Tibial artery (tissue), 4 donors: ENCODE measurements around the gene IFT74.

ENCODE experiments used
- DNase-seq, 2 donors: peaks; one replicate each; pipeline ENCODE4 v3.0.0-alpha.2; 2019
- H3K27ac ChIP-seq, 2 donors: fragments of 200-600 bp; sonication (generic) in 1 of 2; 1 replicate in 1 of 2; 2 replicates in 1 of 2; pipeline ENCODE4 v1.5.1; 2018 to 2019; ENCODE audit warnings: mild to moderate bottlenecking in 1 of 2
- H3K27me3 ChIP-seq, 2 donors: fragments of 200-600 bp; sonication (generic) in 1 of 2; one replicate each; pipeline versions ENCODE4 v1.5.1 to v1.6.0; 2016 to 2019
- H3K36me3 ChIP-seq, 3 donors: fragments of 200-600 bp; sonication (generic) in 2 of 3; one replicate each; pipeline ENCODE4 v1.5.1; 2016 to 2019; ENCODE audit warnings: mild to moderate bottlenecking in 2 of 3
- H3K4me1 ChIP-seq, 4 donors: fragments of 200-600 bp; sonication (generic) in 2 of 4; 1 replicate in 3 of 4; 2 replicates in 1 of 4; pipeline ENCODE4 v1.5.1; 2016 to 2019
- H3K4me3 ChIP-seq, 2 donors: fragments of 200-600 bp; sonication (generic) in 1 of 2; 1 replicate in 1 of 2; 2 replicates in 1 of 2; pipeline ENCODE4 v1.5.1; 2018 to 2019; ENCODE audit warnings: mild to moderate bottlenecking in 2 of 2
- H3K9me3 ChIP-seq, 3 donors: fragments of 200-600 bp; sonication (generic) in 1 of 3; one replicate each; pipeline ENCODE4 v1.5.1; 2016 to 2019
- intact Hi-C: fragments of 100-400 bp; cut with DNase I; formaldehyde crosslinking; loops from one replicate; pipeline ENCODE4 v1.15.0; 2023; ENCODE audit warnings: low total_unique reads
- TF ChIP-seq, protein P1 (sequence below), 2 experiments: fragments of 200-600 bp in 1 of 2; fragments of 450-650 bp in 1 of 2; IDR thresholded peaks; one replicate each; pipeline ENCODE4 v1.5.1; 2017 to 2019; ENCODE audit warnings: antibody characterized with exemption in 2 of 2, mild to moderate bottlenecking in 1 of 2, moderate library complexity in 1 of 2

The IFT74 gene

GRCh38 chr9:26954050-26954508, 2.1 kb upstream of the IFT74 start:
- H3K9me3 ChIP-seq, result no peaks in the 10 kb centered on the region
- no peak overlapping the region for H3K27ac ChIP-seq
- intact Hi-C loops, result no loop called here

GRCh38 chr9:26955222-26955903, 849 bp upstream of the IFT74 start:
- H3K27ac ChIP-seq, result peak overlapping the region; percentile 80 to 92
- intact Hi-C loops, result loop anchor here (5.0 kb wide), 1 partner anchor 63 kb away; the partner anchor contains the start of gene CAAP1
- no peak for DNase-seq

More at GRCh38 chr9:26954050-26954508, 2.1 kb upstream of the IFT74 start:
- Histone ChIP-seq H3K36me3 (no peaks in the 10 kb centered on the region), H3K27me3 (no peaks in the 10 kb centered on the region), H3K4me1 (peaks cover 0 to 10% (median 5%) of the 10 kb centered on the region in 4 donors), H3K4me3 (no peak overlapping the region)
- no peak for DNase-seq
- TF ChIP-seq, protein P1, sequence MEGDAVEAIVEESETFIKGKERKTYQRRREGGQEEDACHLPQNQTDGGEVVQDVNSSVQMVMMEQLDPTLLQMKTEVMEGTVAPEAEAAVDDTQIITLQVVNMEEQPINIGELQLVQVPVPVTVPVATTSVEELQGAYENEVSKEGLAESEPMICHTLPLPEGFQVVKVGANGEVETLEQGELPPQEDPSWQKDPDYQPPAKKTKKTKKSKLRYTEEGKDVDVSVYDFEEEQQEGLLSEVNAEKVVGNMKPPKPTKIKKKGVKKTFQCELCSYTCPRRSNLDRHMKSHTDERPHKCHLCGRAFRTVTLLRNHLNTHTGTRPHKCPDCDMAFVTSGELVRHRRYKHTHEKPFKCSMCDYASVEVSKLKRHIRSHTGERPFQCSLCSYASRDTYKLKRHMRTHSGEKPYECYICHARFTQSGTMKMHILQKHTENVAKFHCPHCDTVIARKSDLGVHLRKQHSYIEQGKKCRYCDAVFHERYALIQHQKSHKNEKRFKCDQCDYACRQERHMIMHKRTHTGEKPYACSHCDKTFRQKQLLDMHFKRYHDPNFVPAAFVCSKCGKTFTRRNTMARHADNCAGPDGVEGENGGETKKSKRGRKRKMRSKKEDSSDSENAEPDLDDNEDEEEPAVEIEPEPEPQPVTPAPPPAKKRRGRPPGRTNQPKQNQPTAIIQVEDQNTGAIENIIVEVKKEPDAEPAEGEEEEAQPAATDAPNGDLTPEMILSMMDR (IDR thresholded peaks at IDR 0.05), result no peak

GRCh38 chr9:26956860-26957233, 635 bp downstream of the IFT74 start:
- TF ChIP-seq, protein P1 (IDR thresholded peaks at IDR 0.05), result no peak
- intact Hi-C loops, result loop anchor here (5.0 kb wide), 1 partner anchor 65 kb away; the partner anchor contains the start of gene CAAP1
- Histone ChIP-seq H3K4me1 (peaks cover 0 to 10% (median 5%) of the 10 kb centered on the region in 4 donors), H3K27me3 (no peaks in the 10 kb centered on the region), H3K4me3 (peak overlapping the region; percentile 61 to 75), H3K36me3 (no peaks in the 10 kb centered on the region), H3K27ac (peak overlapping the region; percentile 80 to 92), H3K9me3 (no peaks in the 10 kb centered on the region)
- no peak for DNase-seq

More at GRCh38 chr9:26955222-26955903, 849 bp upstream of the IFT74 start:
- no peaks in the 10 kb centered on the region for H3K9me3 ChIP-seq
- no peaks in the 10 kb centered on the region for H3K36me3 ChIP-seq
- peaks cover 0 to 10% (median 5%) of the 10 kb centered on the region in 4 donors for H3K4me1 ChIP-seq
- H3K27me3 ChIP-seq, result no peaks in the 10 kb centered on the region
- H3K4me3 ChIP-seq, result peak overlapping the region; percentile 61 to 75
- TF ChIP-seq, protein P1 (IDR thresholded peaks at IDR 0.05), result no peak

DNA sequence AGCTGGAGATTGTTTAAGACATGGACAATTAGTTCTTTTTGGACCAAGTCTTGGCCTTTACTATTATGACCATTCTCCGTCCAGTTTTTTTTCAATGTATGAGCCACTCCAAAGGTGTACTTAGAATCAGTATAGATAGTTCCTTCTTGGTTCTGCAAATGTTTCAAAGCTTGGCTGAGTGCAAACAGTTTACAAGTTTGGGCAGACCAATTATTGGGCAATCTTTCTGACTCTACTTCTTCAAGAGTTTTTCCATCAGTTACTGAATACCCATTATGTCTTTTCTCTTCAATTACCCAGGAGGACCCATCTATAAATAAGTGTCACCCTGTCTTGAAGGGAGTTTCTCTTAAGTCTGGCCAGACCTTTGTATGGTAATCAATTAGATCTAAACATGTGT, 15.5 kb downstream of the IFT74 start:
- intact Hi-C loops, result no loop called here
- no peaks in the 10 kb centered on the region for H3K9me3 ChIP-seq
- TF ChIP-seq, protein P1 (IDR thresholded peaks at IDR 0.05), result no peak

GRCh38 chr9:26973989-26974388, 17.8 kb downstream of the IFT74 start:
- Histone ChIP-seq H3K27ac (no peak overlapping the region), H3K4me1 (peaks cover 0 to 9% (median 4%) of the 10 kb centered on the region in 4 donors), H3K9me3 (no peaks in the 10 kb centered on the region), H3K4me3 (no peak overlapping the region), H3K36me3 (peaks cover 0 to 13% (median 5%) of the 10 kb centered on the region in 3 donors), H3K27me3 (no peaks in the 10 kb centered on the region)
- no peak for DNase-seq
- intact Hi-C loops, result no loop called here
- TF ChIP-seq, protein P1 (IDR thresholded peaks at IDR 0.05), result no peak

More for the DNA sequence above, 15.5 kb downstream of the IFT74 start:
- Histone ChIP-seq H3K27me3 (no peaks in the 10 kb centered on the region), H3K4me3 (no peak overlapping the region), H3K36me3 (peaks cover 0 to 13% (median 5%) of the 10 kb centered on the region in 3 donors), H3K4me1 (peaks cover 0 to 9% (median 4%) of the 10 kb centered on the region in 4 donors), H3K27ac (no peak overlapping the region)
- no peak for DNase-seq
